H7 (cell line): ENCODE data around the gene TFPT. TPM values are rescaled to one million over a fixed set of nuclear protein-coding genes. Genes with fewer than 3 reads are reported as not detected.

Experiments
- DNase-seq: peaks from one replicate; pipeline ENCODE4 v3.0.0; 2012
- H3K27me3 ChIP-seq: 2 replicates; pipeline ENCODE4 v1.6.0; 2011; ENCODE audit warnings: mild to moderate bottlenecking, low read length; ENCODE audit not compliant: control insufficient read depth, insufficient read depth
- H3K36me3 ChIP-seq: replicated peaks from 2 replicates; pipeline ENCODE4 v1.5.1; 2011; ENCODE audit warnings: low read length; ENCODE audit not compliant: control insufficient read depth, insufficient read depth
- H3K4me3 ChIP-seq: 2 replicates; pipeline ENCODE4 v1.5.1; 2011; ENCODE audit warnings: low read depth, mild to moderate bottlenecking, control low read depth, low read length, moderate library complexity; ENCODE audit not compliant: insufficient read depth
- total RNA-seq: library from RNA; depleted of rRNA; stranded (reverse); fragments of >200 nt; shearing (Covaris generic); gene quantifications from 2 replicates; pipeline ENCODE4 v1.2.3, GENCODE V29; 2014; rRNA removed

Gene TFPT
- total RNA-seq, 1 experiment from 2014 or later: 22.4 TPM

GRCh38 chr19:54095136-54095858 lies 20.2 kb downstream of the TFPT start:
- peak; percentile 54 for DNase-seq
- Histone ChIP-seq H3K36me3 (no peaks in the 10 kb centered on the region), H3K27me3 (peaks cover 17% of the 10 kb centered on the region), H3K4me3 (peak overlapping the region; percentile 68)

GRCh38 chr19:54094426-54095000 lies 20.9 kb downstream of the TFPT start:
- DNase-seq: no peak
- Histone ChIP-seq H3K36me3 (no peaks in the 10 kb centered on the region), H3K4me3 (no peak overlapping the region)

GRCh38 chr19:54084410-54084809 lies 31.0 kb downstream of the TFPT start:
- DNase-seq: no peak
- Histone ChIP-seq H3K36me3 (no peaks in the 10 kb centered on the region), H3K4me3 (no peak overlapping the region), H3K27me3 (no peaks in the 10 kb centered on the region)

More at GRCh38 chr19:54094426-54095000, 20.9 kb downstream of the TFPT start:
- peaks cover 17% of the 10 kb centered on the region for H3K27me3 ChIP-seq

- Histone ChIP-seq H3K4me3 (no peak within 1 kb of the TSS), H3K27me3 (no peaks in the 10 kb centered on the region), H3K36me3 (no peaks in the 10 kb centered on the region)
- DNase-seq: no peak
Measured at GRCh38 chr19:54081032-54081431, 34.4 kb downstream of the TFPT start, which contains the start of gene TARM1. TSS of gene TARM1 (minus strand) at chr19:54081365. CDS start at chr19:54081340, 25 bp downstream.

- Histone ChIP-seq H3K27me3 (no peaks in the 10 kb centered on the region), H3K36me3 (no peaks in the 10 kb centered on the region), H3K4me3 (no peak overlapping the region)
- no peak for DNase-seq
Measured at GRCh38 chr19:54077334-54077733, 38.1 kb downstream of the TFPT start.

- no peak for DNase-seq
- Histone ChIP-seq H3K4me3 (no peak overlapping the region), H3K27me3 (no peaks in the 10 kb centered on the region), H3K36me3 (no peaks in the 10 kb centered on the region)
Measured at GRCh38 chr19:54074851-54075250, 40.6 kb downstream of the TFPT start.

GRCh38 chr19:54073829-54074228 lies 41.6 kb downstream of the TFPT start:
- Histone ChIP-seq H3K4me3 (no peak overlapping the region), H3K36me3 (no peaks in the 10 kb centered on the region), H3K27me3 (no peaks in the 10 kb centered on the region)
- DNase-seq: no peak

- H3K36me3 ChIP-seq: no peaks in the 10 kb centered on the region
- H3K27me3 ChIP-seq: no peaks in the 10 kb centered on the region
- DNase-seq: no peak
- no peak overlapping the region for H3K4me3 ChIP-seq
Measured at GRCh38 chr19:54069470-54069869, 46.0 kb downstream of the TFPT start.

GRCh38 chr19:54063350-54064116 lies 51.9 kb downstream of the TFPT start, which contains the start of gene VSTM1:
TSS of gene VSTM1 (minus strand) at chr19:54063897. CDS start at chr19:54063777, 120 bp downstream.
- Histone ChIP-seq H3K36me3 (no peaks in the 10 kb centered on the region), H3K4me3 (no peak within 1 kb of the TSS), H3K27me3 (no peaks in the 10 kb centered on the region)
- peak; percentile 36 for DNase-seq

GRCh38 chr19:54062643-54063042 lies 52.8 kb downstream of the TFPT start:
- Histone ChIP-seq H3K36me3 (no peaks in the 10 kb centered on the region), H3K27me3 (no peaks in the 10 kb centered on the region), H3K4me3 (no peak overlapping the region)
- no peak for DNase-seq

Other genes with a start within 250 kb of the TFPT start
- gene MYADM, start 247.8 kb downstream of the TFPT start, total RNA-seq: 37.5 and 44.9 TPM in 2 replicates
- gene PRKCG, start 233.5 kb downstream of the TFPT start, total RNA-seq: 1.1 and 1.7 TPM in 2 replicates
- 3.8 and 4.5 TPM in 2 replicates for gene CACNG7, start 206.4 kb downstream of the TFPT start, total RNA-seq
- gene CACNG8, start 152.7 kb downstream of the TFPT start, total RNA-seq: 0.07 and 0.59 TPM in 2 replicates
- gene CACNG6, start 124.0 kb downstream of the TFPT start, total RNA-seq: 0.38 and 0.78 TPM in 2 replicates
- gene VSTM1, start 51.8 kb downstream of the TFPT start, total RNA-seq: not detected in 2 replicates
- not detected in 2 replicates for gene TARM1, start 34.3 kb downstream of the TFPT start, total RNA-seq
- 0.66 and 1.8 TPM in 2 replicates for gene OSCAR, start 14.9 kb downstream of the TFPT start, total RNA-seq
- 111 and 113 TPM in 2 replicates for gene NDUFA3, start 12.8 kb downstream of the TFPT start, total RNA-seq
- gene PRPF31, start 97 bp upstream of the TFPT start, total RNA-seq: 81.7 and 100 TPM in 2 replicates
- 17.0 and 24.9 TPM in 2 replicates for gene CNOT3, start 22.1 kb upstream of the TFPT start, total RNA-seq
- 3.6 and 4.7 TPM in 2 replicates for gene LENG1, start 44.1 kb upstream of the TFPT start, total RNA-seq
- gene TMC4, start 57.5 kb upstream of the TFPT start, total RNA-seq: 1.9 and 2.8 TPM in 2 replicates
- gene MBOAT7, start 73.9 kb upstream of the TFPT start, total RNA-seq: 76.6 and 88.1 TPM in 2 replicates
- gene TSEN34, start 75.7 kb upstream of the TFPT start, total RNA-seq: 76.9 and 87.8 TPM in 2 replicates
- gene RPS9, start 85.2 kb upstream of the TFPT start, total RNA-seq: 3,283 and 3,663 TPM in 2 replicates
- gene LILRB3, start 107.3 kb upstream of the TFPT start, total RNA-seq: not detected in 2 replicates
- gene LILRA6, start 127.1 kb upstream of the TFPT start, total RNA-seq: not detected in 2 replicates
- not detected in 2 replicates for gene LILRB5, start 141.6 kb upstream of the TFPT start, total RNA-seq
- not detected in 2 replicates for gene LILRB2, start 165.5 kb upstream of the TFPT start, total RNA-seq
- not detected in 2 replicates for gene LILRA5, start 197.5 kb upstream of the TFPT start, total RNA-seq
- not detected in 2 replicates for gene LILRA4, start 223.5 kb upstream of the TFPT start, total RNA-seq
- 0.07 and 0.33 TPM in 2 replicates for gene LAIR1, start 249.3 kb upstream of the TFPT start, total RNA-seq